ENCODE measurements around the gene POC1B. TPM values are rescaled to one million over a fixed set of nuclear protein-coding genes. Genes with fewer than 3 reads are reported as not detected.

POC1B gene
- total RNA-seq, 1 experiment from 2014 or later: 25.0 TPM

- Histone ChIP-seq H3K4me1 (ENCODE audit: insufficient read depth, low read length) (no peaks in the 10 kb centered on the region), H3K27ac (ENCODE audit: low read length) (no peak overlapping the region), H3K36me3 (ENCODE audit: low read depth, low read length) (no peaks in the 10 kb centered on the region; the same call in 1 of the 2 replicates), H4K20me1 (ENCODE audit: low read length) (no peaks in the 10 kb centered on the region), H3K9me2 (replicated peaks; ENCODE audit: low read length) (no peaks in the 10 kb centered on the region), H3K4me2 (ENCODE audit: low read length) (no peak overlapping the region), H3F3A (ENCODE audit: low read length, unreplicated experiment) (no peaks in the 10 kb centered on the region), H3K9me3 (ENCODE audit: low read length) (no peaks in the 10 kb centered on the region), H3K4me3 (ENCODE audit: low read length) (no peak overlapping the region), H2AFZ (ENCODE audit: low read length) (no peak overlapping the region), H3K79me2 (ENCODE audit: low read length) (no peaks in the 10 kb centered on the region), H3K9ac (ENCODE audit: low read length) (no peak overlapping the region), H3K27me3 (ENCODE audit: low read length) (no peaks in the 10 kb centered on the region)
- intact Hi-C loops (cut with micrococcal nuclease): no loop called here
- DNase-seq (no peak), ATAC-seq (no peak)
- no TSS peak for BruUV-seq (replicated peaks)
- ChIA-PET POLR2A (ENCODE audit: unreplicated experiment) (no interaction called here), CTCF (no interaction called here)
- TF ChIP-seq EZH2 (IDR thresholded peaks at IDR 0.05; ENCODE audit: low read length, unreplicated experiment): no peak
- TF ChIP-seq, protein P1, sequence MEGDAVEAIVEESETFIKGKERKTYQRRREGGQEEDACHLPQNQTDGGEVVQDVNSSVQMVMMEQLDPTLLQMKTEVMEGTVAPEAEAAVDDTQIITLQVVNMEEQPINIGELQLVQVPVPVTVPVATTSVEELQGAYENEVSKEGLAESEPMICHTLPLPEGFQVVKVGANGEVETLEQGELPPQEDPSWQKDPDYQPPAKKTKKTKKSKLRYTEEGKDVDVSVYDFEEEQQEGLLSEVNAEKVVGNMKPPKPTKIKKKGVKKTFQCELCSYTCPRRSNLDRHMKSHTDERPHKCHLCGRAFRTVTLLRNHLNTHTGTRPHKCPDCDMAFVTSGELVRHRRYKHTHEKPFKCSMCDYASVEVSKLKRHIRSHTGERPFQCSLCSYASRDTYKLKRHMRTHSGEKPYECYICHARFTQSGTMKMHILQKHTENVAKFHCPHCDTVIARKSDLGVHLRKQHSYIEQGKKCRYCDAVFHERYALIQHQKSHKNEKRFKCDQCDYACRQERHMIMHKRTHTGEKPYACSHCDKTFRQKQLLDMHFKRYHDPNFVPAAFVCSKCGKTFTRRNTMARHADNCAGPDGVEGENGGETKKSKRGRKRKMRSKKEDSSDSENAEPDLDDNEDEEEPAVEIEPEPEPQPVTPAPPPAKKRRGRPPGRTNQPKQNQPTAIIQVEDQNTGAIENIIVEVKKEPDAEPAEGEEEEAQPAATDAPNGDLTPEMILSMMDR (conservative IDR thresholded peaks at IDR 0.05; ENCODE audit: low read depth, low read length): no peak
- TF ChIP-seq EZH2phosphoT487 (IDR thresholded peaks at IDR 0.05; ENCODE audit: borderline replicate concordance, low read length): no peak
Measured at GRCh38 chr12:89493670-89494302, 32.1 kb downstream of the POC1B start.

- Histone ChIP-seq H3K36me3 (ENCODE audit: low read depth, low read length) (no peaks in the 10 kb centered on the region; the same call in 1 of the 2 replicates), H3K9ac (ENCODE audit: low read length) (no peak overlapping the region), H3K9me3 (ENCODE audit: low read length) (no peaks in the 10 kb centered on the region), H3K9me2 (replicated peaks; ENCODE audit: low read length) (no peaks in the 10 kb centered on the region), H4K20me1 (ENCODE audit: low read length) (no peaks in the 10 kb centered on the region), H3K4me2 (ENCODE audit: low read length) (no peak overlapping the region), H3K4me3 (ENCODE audit: low read length) (no peak overlapping the region), H3K79me2 (ENCODE audit: low read length) (no peaks in the 10 kb centered on the region), H3K27ac (ENCODE audit: low read length) (no peak overlapping the region), H3K4me1 (ENCODE audit: insufficient read depth, low read length) (no peaks in the 10 kb centered on the region), H3K27me3 (ENCODE audit: low read length) (no peaks in the 10 kb centered on the region), H3F3A (ENCODE audit: low read length, unreplicated experiment) (no peaks in the 10 kb centered on the region), H2AFZ (ENCODE audit: low read length) (no peak overlapping the region)
- CTCF ChIA-PET: no interaction called here
- intact Hi-C loops (cut with micrococcal nuclease): no loop called here
- TF ChIP-seq EZH2 (IDR thresholded peaks at IDR 0.05; ENCODE audit: low read length, unreplicated experiment) (no peak), EZH2phosphoT487 (IDR thresholded peaks at IDR 0.05; ENCODE audit: borderline replicate concordance, low read length) (no peak)
- TF ChIP-seq, protein P1 (conservative IDR thresholded peaks at IDR 0.05; ENCODE audit: low read depth, low read length): no peak
- no TSS peak for BruUV-seq (replicated peaks)
- POLR2A ChIA-PET (ENCODE audit: unreplicated experiment): no interaction called here
- ATAC-seq (no peak), DNase-seq (no peak)
Measured at GRCh38 chr12:89492883-89493282, 33.0 kb downstream of the POC1B start.

DNA sequence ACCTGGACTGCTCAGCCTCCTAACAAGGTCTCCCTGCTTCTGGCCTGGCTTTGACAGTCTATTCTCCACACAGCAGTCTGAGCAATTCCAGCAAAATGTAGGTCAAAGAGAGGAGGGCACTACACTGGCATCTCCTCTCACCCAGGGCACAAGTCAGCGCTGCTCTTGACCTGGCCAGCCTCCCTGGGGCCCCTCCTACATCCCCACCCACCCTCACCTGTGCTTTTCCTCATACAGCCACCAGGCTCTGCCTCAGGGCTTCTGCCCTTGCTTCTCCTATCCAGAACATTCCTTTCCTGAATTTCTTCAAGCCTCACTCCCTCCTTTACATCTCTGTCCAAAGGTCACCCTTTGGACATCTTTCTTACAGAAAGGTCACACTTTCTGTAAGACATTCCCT, 34.9 kb downstream of the POC1B start:
- no peaks in the 10 kb centered on the region for H3K79me2 ChIP-seq (ENCODE audit: low read length)
- ATAC-seq: no peak
- intact Hi-C loops (cut with micrococcal nuclease): no loop called here
- H3F3A ChIP-seq (ENCODE audit: low read length, unreplicated experiment): no peaks in the 10 kb centered on the region
- no peak overlapping the region for H2AFZ ChIP-seq (ENCODE audit: low read length)
- no peaks in the 10 kb centered on the region for H3K27me3 ChIP-seq (ENCODE audit: low read length)
- no peaks in the 10 kb centered on the region for H3K9me3 ChIP-seq (ENCODE audit: low read length)
- no peak overlapping the region for H3K4me2 ChIP-seq (ENCODE audit: low read length)
- POLR2A ChIA-PET (ENCODE audit: unreplicated experiment): no interaction called here
- no peak overlapping the region for H3K4me3 ChIP-seq (ENCODE audit: low read length)
- TF ChIP-seq EZH2 (IDR thresholded peaks at IDR 0.05; ENCODE audit: low read length, unreplicated experiment): no peak
- TF ChIP-seq, protein P1 (conservative IDR thresholded peaks at IDR 0.05; ENCODE audit: low read depth, low read length): no peak
- no peak for TF ChIP-seq EZH2phosphoT487 (IDR thresholded peaks at IDR 0.05; ENCODE audit: borderline replicate concordance, low read length)
- no peak overlapping the region for H3K27ac ChIP-seq (ENCODE audit: low read length)
- no peak overlapping the region for H3K9ac ChIP-seq (ENCODE audit: low read length)
- no peaks in the 10 kb centered on the region; the same call in 1 of the 2 replicates for H3K36me3 ChIP-seq (ENCODE audit: low read depth, low read length)
- no peaks in the 10 kb centered on the region for H3K4me1 ChIP-seq (ENCODE audit: insufficient read depth, low read length)
- CTCF ChIA-PET: no interaction called here
- no TSS peak for BruUV-seq (replicated peaks)
- no peaks in the 10 kb centered on the region for H4K20me1 ChIP-seq (ENCODE audit: low read length)
- H3K9me2 ChIP-seq (replicated peaks; ENCODE audit: low read length): no peaks in the 10 kb centered on the region
- no peak for DNase-seq

Data from PC-3 (cell line).